ENCODE results near the gene NUS1. TPM values are rescaled to one million over a fixed set of nuclear protein-coding genes. Genes with fewer than 3 reads are reported as not detected.
"Not testable (repeated sequence)": the region's sequence is repeated elsewhere in the genome, so short reads cannot be mapped to it uniquely, and the experiment has no call there.

Gene NUS1
- total and polyA plus RNA-seq, 2 of the 4 experiments (the other 2 are of a cell fraction) = 11.8 to 19.6 TPM

DNA sequence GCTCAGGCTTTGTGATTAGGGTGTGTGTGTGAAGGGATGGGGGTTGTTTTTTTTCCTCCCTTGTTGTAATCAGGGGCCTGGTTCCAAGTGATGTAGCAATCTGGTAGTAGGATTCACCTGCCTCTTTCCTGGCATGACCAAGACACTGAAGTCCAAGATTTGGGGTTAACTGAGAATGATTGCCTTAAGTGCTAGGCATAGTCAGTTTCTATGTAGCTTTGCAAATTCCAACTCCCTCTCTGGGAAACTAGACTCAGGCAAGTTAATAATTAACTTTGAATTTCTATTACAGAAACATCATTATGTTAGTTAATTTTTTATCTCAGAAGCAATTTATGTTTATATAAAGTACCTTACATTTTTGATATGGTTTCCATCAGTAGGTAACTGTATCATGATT is 43.6 kb downstream of the NUS1 start:
- CTCF ChIA-PET = no interaction called here
- H3K9me3 ChIP-seq (ENCODE audit: control insufficient read depth, insufficient read depth, low read length) = no peaks in the 10 kb centered on the region
- intact Hi-C loops (cut with micrococcal nuclease) = no loop called here

DNA sequence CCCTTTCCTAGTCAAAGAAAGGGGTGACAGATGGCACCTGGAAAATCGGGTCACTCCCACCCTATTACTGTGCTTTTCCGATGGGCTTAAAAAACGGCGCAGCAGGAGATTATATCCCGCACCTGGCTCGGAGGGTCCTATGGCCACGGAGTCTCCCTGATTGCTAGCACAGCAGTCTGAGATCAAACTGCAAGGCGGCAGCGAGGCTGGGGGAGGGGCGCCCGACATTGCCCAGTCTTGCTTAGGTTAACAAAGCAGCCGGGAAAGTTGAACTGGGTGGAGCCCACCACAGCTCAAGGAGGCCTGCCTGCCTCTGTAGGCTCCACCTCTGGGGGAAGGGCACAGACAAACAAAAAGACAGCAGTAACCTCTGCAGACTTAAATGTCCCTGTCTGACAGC is 46.3 kb downstream of the NUS1 start:
- H3K4me1 ChIP-seq (ENCODE audit: control insufficient read depth, insufficient read depth, low read length); H2BK5ac ChIP-seq (ENCODE audit: low read depth, low read length, poor library complexity, severe bottlenecking); H2BK20ac ChIP-seq (ENCODE audit: low read depth, low read length); H2BK120ac ChIP-seq (ENCODE audit: low read depth, low read length); H4K8ac ChIP-seq (ENCODE audit: low read depth in 2 of 2, low read length in 2 of 2); H4K91ac ChIP-seq (ENCODE audit: insufficient read depth, low read depth, low read length); H4K5ac ChIP-seq (ENCODE audit: low read depth, low read length); BruUV-seq (replicated peaks); H3K14ac ChIP-seq (replicated peaks; ENCODE audit: low read depth, low read length); H3K9ac ChIP-seq (ENCODE audit: low read depth, low read length); intact Hi-C loops (cut with micrococcal nuclease); H3K4me2 ChIP-seq (ENCODE audit: low read depth, low read length); H2AK5ac ChIP-seq (ENCODE audit: low read depth, low read length); H3K56ac ChIP-seq (ENCODE audit: extremely low read depth, insufficient read depth, low read length); H3K36me3 ChIP-seq (ENCODE audit: control insufficient read depth, insufficient read depth, low read length); H3K23ac ChIP-seq (ENCODE audit: low read depth, low read length); H2AFZ ChIP-seq (replicated peaks; ENCODE audit: low read length, poor library complexity); DNase-seq; H3K4ac ChIP-seq (ENCODE audit: low read depth, low read length); H3K4me3 ChIP-seq (ENCODE audit: insufficient read depth, low read depth, low read length); H2AK9ac ChIP-seq (replicated peaks; ENCODE audit: low read depth, low read length, poor library complexity); H3K9me3 ChIP-seq (ENCODE audit: control insufficient read depth, insufficient read depth, low read length); H3K18ac ChIP-seq (ENCODE audit: low read depth, low read length); CTCF ChIA-PET; H3K27ac ChIP-seq (ENCODE audit: insufficient read depth, low read length); H2BK15ac ChIP-seq (ENCODE audit: low read depth, low read length); in situ Hi-C loops (cut with MboI; ENCODE audit: low sequenced_read_pairs); H3K27me3 ChIP-seq (ENCODE audit: control insufficient read depth, insufficient read depth, low read length); ATAC-seq (ENCODE audit: low read depth); dilution Hi-C loops (cut with HindIII; ENCODE audit: low sequenced_read_pairs, unreplicated experiment); POLR2A ChIA-PET (ENCODE audit: unreplicated experiment); H3K79me1 ChIP-seq (ENCODE audit: low read depth in 1 of 2, low read length in 2 of 2); H3K9me1 ChIP-seq (ENCODE audit: insufficient read depth, low read length); H4K20me1 ChIP-seq (ENCODE audit: insufficient read depth, low read length): not testable (repeated sequence)
- WGBS, 2 experiments (ENCODE audit: extremely low coverage in 2 of 2, insufficient read length in 1 of 2) = 86% methylated on average over 9 of the region's 12 CpGs; no CpG with 5 or more reads in 1 of the 2 experiments

More for the DNA sequence above, 43.6 kb downstream of the NUS1 start:
- H3K4me3 ChIP-seq (ENCODE audit: insufficient read depth, low read depth, low read length) = no peak overlapping the region
- H3K27ac ChIP-seq (ENCODE audit: insufficient read depth, low read length) = no peak overlapping the region
- in situ Hi-C loops (cut with MboI; ENCODE audit: low sequenced_read_pairs) = no loop called here
- H3K18ac ChIP-seq (ENCODE audit: low read depth, low read length) = no peak overlapping the region
- H2BK15ac ChIP-seq (ENCODE audit: low read depth, low read length) = no peak overlapping the region
- no peaks in the 10 kb centered on the region for H4K20me1 ChIP-seq (ENCODE audit: insufficient read depth, low read length)
- no peaks in the 10 kb centered on the region for H3K9me1 ChIP-seq (ENCODE audit: insufficient read depth, low read length)
- H2AK9ac ChIP-seq (replicated peaks; ENCODE audit: low read depth, low read length, poor library complexity) = no peak overlapping the region
- no peaks in the 10 kb centered on the region for H3K79me1 ChIP-seq (ENCODE audit: low read depth in 1 of 2, low read length in 2 of 2)
- H3K23ac ChIP-seq (ENCODE audit: low read depth, low read length) = no peak overlapping the region
- H2AFZ ChIP-seq (replicated peaks; ENCODE audit: low read length, poor library complexity) = no peak overlapping the region
- no TSS peak for BruUV-seq (replicated peaks)
- TF ChIP-seq NFE2L2 (IDR thresholded peaks at IDR 0.05; ENCODE audit: low read depth, low read length) (no peak), POLR2A (IDR thresholded peaks at IDR 0.05; ENCODE audit: low read depth, low read length) (no peak), RAD21 (IDR thresholded peaks at IDR 0.05; ENCODE audit: low read length) (no peak), CHD1 (IDR thresholded peaks at IDR 0.05; ENCODE audit: low read depth, low read length) (no peak), MAFK (IDR thresholded peaks at IDR 0.05; ENCODE audit: low read depth, low read length) (no peak), RFX5 (IDR thresholded peaks at IDR 0.05; ENCODE audit: low read depth, low read length) (no peak), SMC3 (IDR thresholded peaks at IDR 0.05; ENCODE audit: low read depth, low read length) (no peak), FOS (IDR thresholded peaks at IDR 0.05; ENCODE audit: low read depth, low read length) (no peak), MAZ (IDR thresholded peaks at IDR 0.05; ENCODE audit: borderline replicate concordance, low read depth, low read length) (no peak), RCOR1 (IDR thresholded peaks at IDR 0.05; ENCODE audit: insufficient replicate concordance, low read length) (no peak), CEBPB (IDR thresholded peaks at IDR 0.05; ENCODE audit: low read depth, low read length) (no peak), BHLHE40 (IDR thresholded peaks at IDR 0.05; ENCODE audit: low read depth, low read length) (no peak), MXI1 (IDR thresholded peaks at IDR 0.05; ENCODE audit: borderline replicate concordance, low read depth, low read length) (no peak)
- TF ChIP-seq, protein P1, sequence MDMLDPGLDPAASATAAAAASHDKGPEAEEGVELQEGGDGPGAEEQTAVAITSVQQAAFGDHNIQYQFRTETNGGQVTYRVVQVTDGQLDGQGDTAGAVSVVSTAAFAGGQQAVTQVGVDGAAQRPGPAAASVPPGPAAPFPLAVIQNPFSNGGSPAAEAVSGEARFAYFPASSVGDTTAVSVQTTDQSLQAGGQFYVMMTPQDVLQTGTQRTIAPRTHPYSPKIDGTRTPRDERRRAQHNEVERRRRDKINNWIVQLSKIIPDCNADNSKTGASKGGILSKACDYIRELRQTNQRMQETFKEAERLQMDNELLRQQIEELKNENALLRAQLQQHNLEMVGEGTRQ (IDR thresholded peaks at IDR 0.05; ENCODE audit: low read depth, low read length) = no peak
- TF ChIP-seq, protein P2, sequence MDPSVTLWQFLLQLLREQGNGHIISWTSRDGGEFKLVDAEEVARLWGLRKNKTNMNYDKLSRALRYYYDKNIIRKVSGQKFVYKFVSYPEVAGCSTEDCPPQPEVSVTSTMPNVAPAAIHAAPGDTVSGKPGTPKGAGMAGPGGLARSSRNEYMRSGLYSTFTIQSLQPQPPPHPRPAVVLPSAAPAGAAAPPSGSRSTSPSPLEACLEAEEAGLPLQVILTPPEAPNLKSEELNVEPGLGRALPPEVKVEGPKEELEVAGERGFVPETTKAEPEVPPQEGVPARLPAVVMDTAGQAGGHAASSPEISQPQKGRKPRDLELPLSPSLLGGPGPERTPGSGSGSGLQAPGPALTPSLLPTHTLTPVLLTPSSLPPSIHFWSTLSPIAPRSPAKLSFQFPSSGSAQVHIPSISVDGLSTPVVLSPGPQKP (IDR thresholded peaks at IDR 0.05; ENCODE audit: borderline replicate concordance, low read depth, low read length) = no peak
- H4K91ac ChIP-seq (ENCODE audit: insufficient read depth, low read depth, low read length) = no peak overlapping the region
- H3K14ac ChIP-seq (replicated peaks; ENCODE audit: low read depth, low read length) = no peak overlapping the region
- no peaks in the 10 kb centered on the region for H3K36me3 ChIP-seq (ENCODE audit: control insufficient read depth, insufficient read depth, low read length)
- H2BK20ac ChIP-seq (ENCODE audit: low read depth, low read length) = no peak overlapping the region
- no peak for DNase-seq
- dilution Hi-C loops (cut with HindIII; ENCODE audit: low sequenced_read_pairs, unreplicated experiment) = no loop called here
- no peaks in the 10 kb centered on the region for H3K4me1 ChIP-seq (ENCODE audit: control insufficient read depth, insufficient read depth, low read length)
- no peak overlapping the region for H2AK5ac ChIP-seq (ENCODE audit: low read depth, low read length)
- H2BK5ac ChIP-seq (ENCODE audit: low read depth, low read length, poor library complexity, severe bottlenecking) = no peak overlapping the region
- no peak overlapping the region for H4K8ac ChIP-seq (ENCODE audit: low read depth in 2 of 2, low read length in 2 of 2)
- H4K5ac ChIP-seq (ENCODE audit: low read depth, low read length) = no peak overlapping the region
- H3K9ac ChIP-seq (ENCODE audit: low read depth, low read length) = no peak overlapping the region
- no peak overlapping the region for H3K56ac ChIP-seq (ENCODE audit: extremely low read depth, insufficient read depth, low read length)
- POLR2A ChIA-PET (ENCODE audit: unreplicated experiment) = no interaction called here
- H2BK120ac ChIP-seq (ENCODE audit: low read depth, low read length) = no peak overlapping the region
- no peak overlapping the region for H3K4me2 ChIP-seq (ENCODE audit: low read depth, low read length)
- no peak overlapping the region for H3K4ac ChIP-seq (ENCODE audit: low read depth, low read length)
- ATAC-seq (ENCODE audit: low read depth) = no peak
- H3K27me3 ChIP-seq (ENCODE audit: control insufficient read depth, insufficient read depth, low read length) = no peaks in the 10 kb centered on the region

Measured in IMR-90 (cell line).